Measurements from ENCODE around the gene AADACL4. TPM values are rescaled to one million over a fixed set of nuclear protein-coding genes. Genes with fewer than 3 reads are reported as not detected.

The AADACL4 gene
- total and polyA plus RNA-seq, 11 donors: not detected

DNA sequence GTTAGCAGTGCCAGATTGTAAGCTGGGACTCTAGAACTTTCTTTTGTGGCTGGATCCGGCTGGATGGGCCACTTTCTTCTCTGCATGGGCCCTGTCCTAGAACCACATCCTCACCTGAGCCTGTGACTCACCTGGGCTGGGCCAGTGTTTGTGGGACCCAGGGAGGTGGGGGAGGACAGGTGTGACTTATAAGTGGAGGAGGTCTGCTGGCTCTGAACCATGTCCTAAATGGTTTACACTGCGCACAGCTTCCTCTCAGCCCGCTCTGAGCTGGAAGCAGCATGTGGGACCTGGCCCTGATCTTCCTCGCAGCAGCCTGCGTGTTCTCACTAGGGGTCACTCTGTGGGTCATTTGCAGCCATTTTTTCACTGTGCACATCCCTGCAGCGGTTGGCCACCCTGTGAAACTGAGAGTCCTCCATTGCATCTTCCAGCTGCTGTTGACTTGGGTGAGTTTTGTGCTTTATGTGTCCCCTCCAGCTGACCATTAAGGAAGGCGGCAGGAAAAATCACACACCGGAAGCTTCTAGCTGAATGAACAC, 72.1 kb downstream of the AADACL4 start, which contains the start of gene AADACL3:
Gene AADACL3 (plus strand): TSS at position 215 of the 542 bp plus-strand sequence. CDS start 67 bp downstream, at position 282.
- Histone ChIP-seq H3K27me3 (peaks cover 0 to 10% (median 0%) of the 10 kb centered on the region in 9 donors), H3K36me3 (no peaks in the 10 kb centered on the region), H3K4me3 (no peak within 1 kb of the TSS), H3K4me1 (no peaks in the 10 kb centered on the region), H3K27ac (no peak within 1 kb of the TSS), H3K9me3 (no peaks in the 10 kb centered on the region)
- TF ChIP-seq POLR2A (IDR thresholded peaks at IDR 0.05): no peak
- TF ChIP-seq, protein P1, sequence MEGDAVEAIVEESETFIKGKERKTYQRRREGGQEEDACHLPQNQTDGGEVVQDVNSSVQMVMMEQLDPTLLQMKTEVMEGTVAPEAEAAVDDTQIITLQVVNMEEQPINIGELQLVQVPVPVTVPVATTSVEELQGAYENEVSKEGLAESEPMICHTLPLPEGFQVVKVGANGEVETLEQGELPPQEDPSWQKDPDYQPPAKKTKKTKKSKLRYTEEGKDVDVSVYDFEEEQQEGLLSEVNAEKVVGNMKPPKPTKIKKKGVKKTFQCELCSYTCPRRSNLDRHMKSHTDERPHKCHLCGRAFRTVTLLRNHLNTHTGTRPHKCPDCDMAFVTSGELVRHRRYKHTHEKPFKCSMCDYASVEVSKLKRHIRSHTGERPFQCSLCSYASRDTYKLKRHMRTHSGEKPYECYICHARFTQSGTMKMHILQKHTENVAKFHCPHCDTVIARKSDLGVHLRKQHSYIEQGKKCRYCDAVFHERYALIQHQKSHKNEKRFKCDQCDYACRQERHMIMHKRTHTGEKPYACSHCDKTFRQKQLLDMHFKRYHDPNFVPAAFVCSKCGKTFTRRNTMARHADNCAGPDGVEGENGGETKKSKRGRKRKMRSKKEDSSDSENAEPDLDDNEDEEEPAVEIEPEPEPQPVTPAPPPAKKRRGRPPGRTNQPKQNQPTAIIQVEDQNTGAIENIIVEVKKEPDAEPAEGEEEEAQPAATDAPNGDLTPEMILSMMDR (IDR thresholded peaks at IDR 0.05): no peak
- intact Hi-C loops (cut with DNase I): no loop called here
- ATAC-seq (no peak), DNase-seq (no peak)
- 76 to 84% (median 81%) methylated on average over 8 of the region's 8 CpGs for WGBS, 4 donors

Other genes with a start within 250 kb of the AADACL4 start
- gene DHRS3, start 25.9 kb upstream of the AADACL4 start, total RNA-seq: 10 to 100 TPM; 28.6 to 84.0 (median 59.9) TPM
- gene DHRS3, start 25.9 kb upstream of the AADACL4 start, polyA plus RNA-seq: 100 to 1,000 TPM in 1 of 2 donors, 10 to 100 TPM in 1; 39.7 to 102 TPM
- not detected for gene AADACL3, start 72.0 kb downstream of the AADACL4 start, total RNA-seq
- gene AADACL3, start 72.0 kb downstream of the AADACL4 start, polyA plus RNA-seq: not detected
- not detected for gene CFAP107, start 102.1 kb downstream of the AADACL4 start, total RNA-seq
- not detected for gene CFAP107, start 102.1 kb downstream of the AADACL4 start, polyA plus RNA-seq
- not detected for gene PRAMEF12, start 129.7 kb downstream of the AADACL4 start, total RNA-seq
- gene PRAMEF12, start 129.7 kb downstream of the AADACL4 start, polyA plus RNA-seq: not detected
- not detected for gene PRAMEF1, start 147.3 kb downstream of the AADACL4 start, total RNA-seq
- not detected for gene PRAMEF1, start 147.3 kb downstream of the AADACL4 start, polyA plus RNA-seq
- not detected for gene PRAMEF11, start 187.3 kb downstream of the AADACL4 start, total RNA-seq
- not detected for gene PRAMEF11, start 187.3 kb downstream of the AADACL4 start, polyA plus RNA-seq
- not detected for gene HNRNPCL1, start 204.6 kb downstream of the AADACL4 start, total RNA-seq
- gene HNRNPCL1, start 204.6 kb downstream of the AADACL4 start, polyA plus RNA-seq: not detected
- gene PRAMEF2, start 213.0 kb downstream of the AADACL4 start, total RNA-seq: not detected
- not detected for gene PRAMEF2, start 213.0 kb downstream of the AADACL4 start, polyA plus RNA-seq
- not detected for gene PRAMEF4, start 242.1 kb downstream of the AADACL4 start, total RNA-seq
- not detected for gene PRAMEF4, start 242.1 kb downstream of the AADACL4 start, polyA plus RNA-seq

Data from heart left ventricle (tissue), 16 donors.